HCT116 (cell line): ENCODE data around the gene ADCK2. TPM values are rescaled to one million over a fixed set of nuclear protein-coding genes. Genes with fewer than 3 reads are reported as not detected.

Experiments used
- ATAC-seq: fragments of 200-7000 bp; cut with Tn5 transposase; 2 replicates; pipeline ENCODE4 v1.9.1; 2020; ENCODE audit warnings: mild to moderate bottlenecking, moderate library complexity
- Bru-seq: library from RNA; stranded (reverse); fragments of 400-500 nt; gene quantifications from one replicate; lab custom pipeline; 2021; lab: Mats Ljungman, UMichigan
- BruChase-seq, 2 experiments: library from RNA; stranded (reverse); fragments of 400-500 nt; gene quantifications; one replicate each; lab custom pipeline; 2021; lab: Mats Ljungman, UMichigan
- BruUV-seq: library from RNA; stranded (reverse); fragments of 400-500 nt; replicated peaks from 2 replicates; lab custom pipeline; 2021; lab: Mats Ljungman, UMichigan
- CTCF ChIA-PET: fragments of 300-600 bp; sonication (Branson Sonifier 250); formaldehyde crosslinking; loops from one replicate; lab custom pipeline; 2021; ENCODE audit warnings: antibody characterized with exemption; lab: Charles Lee
- POLR2A ChIA-PET: fragments of 300-600, 350-600 bp; sonication (Branson Sonifier 250); formaldehyde crosslinking; loops from one replicate; lab custom pipeline; 2021; ENCODE audit warnings: antibody characterized with exemption; lab: Charles Lee
- RAD21 ChIA-PET, 2 experiments: fragments of 300-600 bp; sonication (Branson Sonifier 250); formaldehyde crosslinking; loops; one replicate each; lab custom pipeline; 2023; ENCODE audit warnings: low total read pairs in 2 of 2; ENCODE audit not compliant: uncharacterized antibody in 2 of 2, unreplicated experiment in 2 of 2, low non-redundant PET in 1 of 2; lab: Charles Lee
- DNase-seq: peaks from one replicate; pipeline ENCODE4 v3.0.0-alpha.2; 2010; ENCODE audit warnings: low read depth, low spot score
- H2AFZ ChIP-seq: fragments of 200-600 bp; shearing (Covaris generic), sonication (generic); 2 replicates; pipeline ENCODE4 v1.6.1; 2017; ENCODE audit warnings: low read depth, mixed run types, mixed read lengths, antibody characterized with exemption, low read length; ENCODE audit not compliant: poor library complexity, severe bottlenecking
- H3K27ac ChIP-seq: 2 replicates; pipeline ENCODE4 v1.5.1; 2012; ENCODE audit warnings: low read depth, low read length
- H3K27me3 ChIP-seq: fragments of 200-600 bp; sonication (generic); 2 replicates; pipeline ENCODE4 v1.6.1; 2016; ENCODE audit warnings: mixed run types, low read length, mixed read lengths; ENCODE audit not compliant: insufficient read depth
- H3K36me3 ChIP-seq, 2 experiments: fragments of 200-500 bp in 1 of 2; fragments of 200-600 bp in 1 of 2; sonication (Bioruptor generic) in 1 of 2; sonication (generic) in 1 of 2; 2 replicates each; pipeline versions ENCODE4 v1.5.1 to v1.6.1; 2014 to 2016; ENCODE audit warnings: low read length in 2 of 2, inconsistent platforms in 1 of 2, mixed read lengths in 1 of 2, mixed run types in 1 of 2; ENCODE audit not compliant: insufficient read depth in 2 of 2, control insufficient read depth in 1 of 2
- H3K4me1 ChIP-seq, 2 experiments: fragments of 200-600 bp in 1 of 2; sonication (generic) in 1 of 2; 2 replicates each; pipeline versions ENCODE4 v1.5.1 to v1.6.1; 2012 to 2017; ENCODE audit warnings: low read length in 2 of 2, inconsistent platforms in 1 of 2, mild to moderate bottlenecking in 1 of 2, mixed read lengths in 1 of 2, mixed run types in 1 of 2, moderate library complexity in 1 of 2; ENCODE audit not compliant: insufficient read depth in 2 of 2, control insufficient read depth in 1 of 2
- H3K4me2 ChIP-seq: fragments of 200-600 bp; sonication (generic); 2 replicates; pipeline ENCODE4 v1.6.1; 2017; ENCODE audit warnings: mixed run types, low read length, mixed read lengths
- H3K4me3 ChIP-seq, 2 experiments: fragments of 200-600 bp in 1 of 2; sonication (generic) in 1 of 2; replicated peaks in 1 of 2; 2 replicates each; pipeline ENCODE4 v1.5.1; 2011 to 2016; ENCODE audit warnings: low read length in 2 of 2, control low read depth in 1 of 2, low read depth in 1 of 2, mild to moderate bottlenecking in 1 of 2, mixed read lengths in 1 of 2, mixed run types in 1 of 2
- H3K79me2 ChIP-seq: fragments of 200-600 bp; sonication (generic); 2 replicates; pipeline ENCODE4 v1.6.1; 2017; ENCODE audit warnings: mild to moderate bottlenecking, mixed run types, low read length, moderate library complexity, mixed read lengths; ENCODE audit not compliant: insufficient read depth
- H3K9ac ChIP-seq: fragments of 200-600 bp; sonication (generic); 2 replicates; pipeline ENCODE4 v1.6.1; 2016; ENCODE audit warnings: low read length, mixed read lengths
- H3K9me2 ChIP-seq: fragments of 200-600 bp; sonication (generic), shearing (Covaris generic); 2 replicates; pipeline ENCODE4 v1.6.1; 2017; ENCODE audit warnings: mixed run types, mild to moderate bottlenecking, moderate library complexity; ENCODE audit not compliant: insufficient read depth
- H3K9me3 ChIP-seq, 2 experiments: fragments of 200-500 bp in 1 of 2; fragments of 200-600 bp in 1 of 2; sonication (Bioruptor generic) in 1 of 2; sonication (generic) in 1 of 2; 2 replicates each; pipeline ENCODE4 v1.6.1; 2014 to 2017; ENCODE audit warnings: low read length in 2 of 2, mixed read lengths in 2 of 2, inconsistent platforms in 1 of 2, low read depth in 1 of 2, mild to moderate bottlenecking in 1 of 2, mixed run types in 1 of 2, moderate library complexity in 1 of 2; ENCODE audit not compliant: control insufficient read depth in 1 of 2, insufficient read depth in 1 of 2
- H4K20me1 ChIP-seq: fragments of 200-600 bp; sonication (generic), shearing (Covaris generic); 2 replicates; pipeline ENCODE4 v1.6.1; 2017; ENCODE audit warnings: mixed run types, mild to moderate bottlenecking, moderate library complexity; ENCODE audit not compliant: insufficient read depth
- EGR1 ChIP-seq: IDR thresholded peaks from 2 replicates; pipeline ENCODE4 v1.6.1; 2012; ENCODE audit warnings: low read depth
- POLR2A ChIP-seq: IDR thresholded peaks from 2 replicates; pipeline ENCODE4 v1.7.0; 2011; ENCODE audit warnings: borderline replicate concordance; ENCODE audit not compliant: insufficient read depth, insufficient read length; ENCODE audit errors: extremely low read depth
- POLR2AphosphoS5 ChIP-seq: IDR thresholded peaks from 2 replicates; pipeline ENCODE4 v1.6.1; 2011; ENCODE audit warnings: mild to moderate bottlenecking, low read depth, low read length, moderate library complexity
- TCF7L2 ChIP-seq: IDR thresholded peaks from 2 replicates; pipeline ENCODE4 v1.7.0; 2011; ENCODE audit warnings: borderline replicate concordance, inconsistent platforms; ENCODE audit not compliant: insufficient read depth, insufficient read length; ENCODE audit errors: extremely low read depth
- intact Hi-C: fragments of 100-400 bp; cut with micrococcal nuclease; formaldehyde crosslinking; loops from 2 replicates; pipeline ENCODE4 v1.10.0; 2022
- long read RNA-seq: library from polyadenylated mRNA; unstranded; transcript quantifications from one replicate; pipeline ENCODE4 v2.0.0, GENCODE V29; 2021; ENCODE audit not compliant: unreplicated experiment
- polyA plus RNA-seq: library from polyadenylated mRNA; unstranded; fragments of >200 nt; gene quantifications from 2 replicates; pipeline ENCODE4 v1.2.1, GENCODE V29; 2012; ENCODE audit warnings: missing spikeins
- total RNA-seq: library from RNA; stranded (reverse); gene quantifications from one replicate; pipeline ENCODE4 v1.2.1, GENCODE V29; 2021; ENCODE audit not compliant: unreplicated experiment
- TF ChIP-seq, protein P1 (sequence below): IDR thresholded peaks from 2 replicates; pipeline ENCODE4 v1.6.1; 2012

Gene ADCK2
- 16.9 TPM for total RNA-seq
- polyA plus RNA-seq = 23.2 and 25.1 TPM in 2 replicates
- percentile 47 among the genes with signal in this experiment for Bru-seq, nascent RNA
- percentile 61 among the genes with signal in this experiment for BruChase-seq, experiment 1, labeled RNA remaining after a 6-hour chase
- BruChase-seq, experiment 2, labeled RNA remaining after a 2-hour chase = percentile 50 among the genes with signal in this experiment
- long read RNA-seq, transcript ADCK2-201 (8 exons, 2,377 nt) = major isoform, 36 of 43 reads
- long read RNA-seq, partial matches to known transcripts = 2 of 43 reads
- long read RNA-seq, other reads (novel, unspliced or antisense) = 5 of 43 reads

- DNase-seq = no peak
- no TSS peak for BruUV-seq
- peak within 1 kb of the TSS; percentile 87 for H3K27ac ChIP-seq
These were observed at the start of gene ADCK2 for GRCh38 chr7:140672382-140673062. ADCK2 (plus strand) TSS chr7:140672945; CDS start chr7:140673331, 386 bp downstream.

DNA sequence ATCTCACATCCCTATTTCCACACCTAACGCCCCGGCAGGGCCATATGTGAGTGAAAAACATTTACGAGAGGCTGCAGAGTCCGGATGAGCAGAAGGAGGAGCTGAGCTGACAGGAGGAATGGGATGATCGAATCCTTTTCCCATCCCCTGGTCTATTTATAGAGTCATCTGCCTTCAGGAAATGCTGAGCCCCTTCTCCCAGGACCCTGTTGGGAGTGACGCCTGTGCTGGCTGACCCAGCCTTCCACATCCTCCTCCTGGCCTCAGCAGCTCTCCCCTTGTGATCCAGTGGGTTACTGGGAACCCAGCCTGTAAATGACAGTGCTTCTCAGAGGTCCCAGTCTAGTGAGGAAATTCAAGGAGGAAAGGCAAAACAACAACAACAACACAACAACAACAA, 48.8 kb upstream of the ADCK2 start:
- POLR2A ChIA-PET = no interaction called here
- RAD21 ChIA-PET = no interaction called here
- Histone ChIP-seq H3K9ac (no peak overlapping the region), H3K27ac (no peak overlapping the region), H3K79me2 (no peaks in the 10 kb centered on the region)
- ATAC-seq = no peak
- no TSS peak for BruUV-seq
- no peak for TF ChIP-seq POLR2A
- no peak for TF ChIP-seq EGR1
- TF ChIP-seq, all 23 proteins: peak for 0
- CTCF ChIA-PET = no interaction called here
- Histone ChIP-seq H3K9me2 (no peaks in the 10 kb centered on the region), H3K4me1 (peaks cover 0 to 18% of the 10 kb centered on the region in 2 experiments; a peak in 2 of 4 replicates), H3K9me3 (no peaks in the 10 kb centered on the region), H3K4me3 (no peak overlapping the region), H3K36me3 (no peaks in the 10 kb centered on the region), H3K27me3 (no peaks in the 10 kb centered on the region), H4K20me1 (no peaks in the 10 kb centered on the region), H2AFZ (no peak overlapping the region), H3K4me2 (no peak overlapping the region)
- intact Hi-C loops = no loop called here
- DNase-seq = no peak

More at GRCh38 chr7:140672382-140673062, at the start of gene ADCK2:
- peak; percentile 77 for TF ChIP-seq POLR2AphosphoS5
- no peak for TF ChIP-seq TCF7L2
- TF ChIP-seq, protein P1, sequence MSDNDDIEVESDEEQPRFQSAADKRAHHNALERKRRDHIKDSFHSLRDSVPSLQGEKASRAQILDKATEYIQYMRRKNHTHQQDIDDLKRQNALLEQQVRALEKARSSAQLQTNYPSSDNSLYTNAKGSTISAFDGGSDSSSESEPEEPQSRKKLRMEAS = peak; percentile 4; the same call in 1 of the 2 replicates
- no peaks in the 10 kb centered on the region for H3K9me2 ChIP-seq
- no peaks in the 10 kb centered on the region for H3K36me3 ChIP-seq
- peak within 1 kb of the TSS; percentile 59 for H3K9ac ChIP-seq
- no peaks in the 10 kb centered on the region for H3K79me2 ChIP-seq
- peak within 1 kb of the TSS; percentile 97 for H3K4me2 ChIP-seq
- peak; percentile 82 for ATAC-seq
- no peaks in the 10 kb centered on the region for H3K9me3 ChIP-seq
- H3K4me3 ChIP-seq = peak within 1 kb of the TSS; percentile 52 to 66
- ChIA-PET POLR2A (no interaction called here), RAD21 (no interaction called here), CTCF (interaction anchor here (0.8 to 1.0 kb wide), 2 partner anchors 139 to 155 kb away, joined by 3 read pairs; no protein-coding TSS in a partner anchor)
- H2AFZ ChIP-seq = peak within 1 kb of the TSS; percentile 78
- H3K27me3 ChIP-seq = no peaks in the 10 kb centered on the region
- H3K4me1 ChIP-seq = peaks cover 9 to 27% of the 10 kb centered on the region in 2 experiments
- no peaks in the 10 kb centered on the region for H4K20me1 ChIP-seq
- intact Hi-C loops = loop anchor here (5.0 kb wide), 1 partner anchor 860 kb away; no protein-coding TSS in a partner anchor
